ENCODE data around the gene CHEK2. TPM values are rescaled to one million over a fixed set of nuclear protein-coding genes. Genes with fewer than 3 reads are reported as not detected.
"Not testable (repeated sequence)": the region's sequence is repeated elsewhere in the genome, so short reads cannot be mapped to it uniquely, and the experiment has no call there.

Gene CHEK2
- total and polyA plus RNA-seq, 2 experiments from 2014 or later: 86.0 to 121 TPM

DNA sequence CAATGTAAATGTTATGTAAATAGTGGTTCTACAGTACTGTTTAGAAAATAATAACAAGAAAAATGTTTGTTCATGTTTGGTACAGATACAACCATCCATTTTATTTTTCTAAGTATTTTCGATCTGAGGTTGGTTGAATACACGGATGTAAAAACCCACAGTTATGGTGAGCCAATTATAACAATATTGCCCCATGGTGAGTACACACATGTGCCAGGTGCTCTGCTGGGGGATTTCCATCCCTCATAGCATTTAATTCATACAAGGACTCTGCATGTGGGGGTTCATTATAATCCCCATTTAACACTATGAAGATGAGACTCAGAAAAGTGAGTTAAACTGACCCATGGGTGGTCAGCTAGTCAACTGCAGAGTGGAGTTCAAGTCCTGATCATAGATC lies 38.7 kb downstream of the CHEK2 start:
- Histone ChIP-seq H3K9me2 (ENCODE audit: insufficient read depth) (no peaks in the 10 kb centered on the region), H3K27ac (ENCODE audit: low read depth) (no peak overlapping the region), H3K36me3 (ENCODE audit: insufficient read depth) (peaks cover 24% of the 10 kb centered on the region), H3K4me3 (no peak overlapping the region), H3K4me2 (no peak overlapping the region), H3K4me1 (ENCODE audit: insufficient read depth) (no peaks in the 10 kb centered on the region), H3K79me2 (replicated peaks; ENCODE audit: insufficient read depth) (no peaks in the 10 kb centered on the region), H3K27me3 (ENCODE audit: insufficient read depth) (no peaks in the 10 kb centered on the region), H2AFZ (no peak overlapping the region), H3F3A (replicated peaks; ENCODE audit: low read depth) (no peaks in the 10 kb centered on the region), H4K20me1 (replicated peaks; ENCODE audit: insufficient read depth) (no peaks in the 10 kb centered on the region; the same call in 1 of the 2 replicates)
- DNase-seq (ENCODE audit: low spot score): no peak
- peaks cover 39% of the 10 kb centered on the region for H3K36me3 Mint-ChIP-seq (ENCODE audit: low read depth)
- no peak overlapping the region for H3K27ac Mint-ChIP-seq
- no peaks in the 10 kb centered on the region for H3K4me1 Mint-ChIP-seq
- peaks cover 2% of the 10 kb centered on the region for H3K27me3 Mint-ChIP-seq (ENCODE audit: insufficient read depth, low read depth, poor library complexity)
- ATAC-seq: no peak
- H3K4me3 Mint-ChIP-seq: no peak overlapping the region
- TF ChIP-seq, protein P1, sequence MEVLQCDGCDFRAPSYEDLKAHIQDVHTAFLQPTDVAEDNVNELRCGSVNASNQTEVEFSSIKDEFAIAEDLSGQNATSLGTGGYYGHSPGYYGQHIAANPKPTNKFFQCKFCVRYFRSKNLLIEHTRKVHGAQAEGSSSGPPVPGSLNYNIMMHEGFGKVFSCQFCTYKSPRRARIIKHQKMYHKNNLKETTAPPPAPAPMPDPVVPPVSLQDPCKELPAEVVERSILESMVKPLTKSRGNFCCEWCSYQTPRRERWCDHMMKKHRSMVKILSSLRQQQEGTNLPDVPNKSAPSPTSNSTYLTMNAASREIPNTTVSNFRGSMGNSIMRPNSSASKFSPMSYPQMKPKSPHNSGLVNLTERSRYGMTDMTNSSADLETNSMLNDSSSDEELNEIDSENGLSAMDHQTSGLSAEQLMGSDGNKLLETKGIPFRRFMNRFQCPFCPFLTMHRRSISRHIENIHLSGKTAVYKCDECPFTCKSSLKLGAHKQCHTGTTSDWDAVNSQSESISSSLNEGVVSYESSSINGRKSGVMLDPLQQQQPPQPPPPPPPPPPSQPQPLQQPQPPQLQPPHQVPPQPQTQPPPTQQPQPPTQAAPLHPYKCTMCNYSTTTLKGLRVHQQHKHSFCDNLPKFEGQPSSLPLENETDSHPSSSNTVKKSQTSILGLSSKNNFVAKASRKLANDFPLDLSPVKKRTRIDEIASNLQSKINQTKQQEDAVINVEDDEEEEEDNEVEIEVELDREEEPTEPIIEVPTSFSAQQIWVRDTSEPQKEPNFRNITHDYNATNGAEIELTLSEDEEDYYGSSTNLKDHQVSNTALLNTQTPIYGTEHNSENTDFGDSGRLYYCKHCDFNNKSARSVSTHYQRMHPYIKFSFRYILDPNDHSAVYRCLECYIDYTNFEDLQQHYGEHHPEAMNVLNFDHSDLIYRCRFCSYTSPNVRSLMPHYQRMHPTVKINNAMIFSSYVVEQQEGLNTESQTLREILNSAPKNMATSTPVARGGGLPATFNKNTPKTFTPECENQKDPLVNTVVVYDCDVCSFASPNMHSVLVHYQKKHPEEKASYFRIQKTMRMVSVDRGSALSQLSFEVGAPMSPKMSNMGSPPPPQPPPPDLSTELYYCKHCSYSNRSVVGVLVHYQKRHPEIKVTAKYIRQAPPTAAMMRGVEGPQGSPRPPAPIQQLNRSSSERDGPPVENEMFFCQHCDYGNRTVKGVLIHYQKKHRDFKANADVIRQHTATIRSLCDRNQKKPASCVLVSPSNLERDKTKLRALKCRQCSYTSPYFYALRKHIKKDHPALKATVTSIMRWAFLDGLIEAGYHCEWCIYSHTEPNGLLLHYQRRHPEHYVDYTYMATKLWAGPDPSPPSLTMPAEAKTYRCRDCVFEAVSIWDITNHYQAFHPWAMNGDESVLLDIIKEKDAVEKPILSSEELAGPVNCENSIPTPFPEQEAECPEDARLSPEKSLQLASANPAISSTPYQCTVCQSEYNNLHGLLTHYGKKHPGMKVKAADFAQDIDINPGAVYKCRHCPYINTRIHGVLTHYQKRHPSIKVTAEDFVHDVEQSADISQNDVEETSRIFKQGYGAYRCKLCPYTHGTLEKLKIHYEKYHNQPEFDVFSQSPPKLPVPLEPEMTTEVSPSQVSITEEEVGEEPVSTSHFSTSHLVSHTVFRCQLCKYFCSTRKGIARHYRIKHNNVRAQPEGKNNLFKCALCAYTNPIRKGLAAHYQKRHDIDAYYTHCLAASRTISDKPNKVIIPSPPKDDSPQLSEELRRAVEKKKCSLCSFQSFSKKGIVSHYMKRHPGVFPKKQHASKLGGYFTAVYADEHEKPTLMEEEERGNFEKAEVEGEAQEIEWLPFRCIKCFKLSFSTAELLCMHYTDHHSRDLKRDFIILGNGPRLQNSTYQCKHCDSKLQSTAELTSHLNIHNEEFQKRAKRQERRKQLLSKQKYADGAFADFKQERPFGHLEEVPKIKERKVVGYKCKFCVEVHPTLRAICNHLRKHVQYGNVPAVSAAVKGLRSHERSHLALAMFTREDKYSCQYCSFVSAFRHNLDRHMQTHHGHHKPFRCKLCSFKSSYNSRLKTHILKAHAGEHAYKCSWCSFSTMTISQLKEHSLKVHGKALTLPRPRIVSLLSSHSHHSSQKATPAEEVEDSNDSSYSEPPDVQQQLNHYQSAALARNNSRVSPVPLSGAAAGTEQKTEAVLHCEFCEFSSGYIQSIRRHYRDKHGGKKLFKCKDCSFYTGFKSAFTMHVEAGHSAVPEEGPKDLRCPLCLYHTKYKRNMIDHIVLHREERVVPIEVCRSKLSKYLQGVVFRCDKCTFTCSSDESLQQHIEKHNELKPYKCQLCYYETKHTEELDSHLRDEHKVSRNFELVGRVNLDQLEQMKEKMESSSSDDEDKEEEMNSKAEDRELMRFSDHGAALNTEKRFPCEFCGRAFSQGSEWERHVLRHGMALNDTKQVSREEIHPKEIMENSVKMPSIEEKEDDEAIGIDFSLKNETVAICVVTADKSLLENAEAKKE (CRISPR knock-in tag; IDR thresholded peaks at IDR 0.05): no peak
- TF ChIP-seq REST (IDR thresholded peaks at IDR 0.05; ENCODE audit: unreplicated experiment) (no peak), POLR2AphosphoS5 (IDR thresholded peaks at IDR 0.05; ENCODE audit: low read depth) (no peak), ZNF331 (CRISPR knock-in tag; IDR thresholded peaks at IDR 0.05; ENCODE audit: low read depth) (no peak), JUNB (IDR thresholded peaks at IDR 0.05; ENCODE audit: unreplicated experiment) (no peak)
- TF ChIP-seq, protein P2, sequence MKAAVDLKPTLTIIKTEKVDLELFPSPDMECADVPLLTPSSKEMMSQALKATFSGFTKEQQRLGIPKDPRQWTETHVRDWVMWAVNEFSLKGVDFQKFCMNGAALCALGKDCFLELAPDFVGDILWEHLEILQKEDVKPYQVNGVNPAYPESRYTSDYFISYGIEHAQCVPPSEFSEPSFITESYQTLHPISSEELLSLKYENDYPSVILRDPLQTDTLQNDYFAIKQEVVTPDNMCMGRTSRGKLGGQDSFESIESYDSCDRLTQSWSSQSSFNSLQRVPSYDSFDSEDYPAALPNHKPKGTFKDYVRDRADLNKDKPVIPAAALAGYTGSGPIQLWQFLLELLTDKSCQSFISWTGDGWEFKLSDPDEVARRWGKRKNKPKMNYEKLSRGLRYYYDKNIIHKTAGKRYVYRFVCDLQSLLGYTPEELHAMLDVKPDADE (IDR thresholded peaks at IDR 0.05): no peak
- H3K9me3 Mint-ChIP-seq: no peaks in the 10 kb centered on the region; the same call in 2 of the 3 replicates

DNA sequence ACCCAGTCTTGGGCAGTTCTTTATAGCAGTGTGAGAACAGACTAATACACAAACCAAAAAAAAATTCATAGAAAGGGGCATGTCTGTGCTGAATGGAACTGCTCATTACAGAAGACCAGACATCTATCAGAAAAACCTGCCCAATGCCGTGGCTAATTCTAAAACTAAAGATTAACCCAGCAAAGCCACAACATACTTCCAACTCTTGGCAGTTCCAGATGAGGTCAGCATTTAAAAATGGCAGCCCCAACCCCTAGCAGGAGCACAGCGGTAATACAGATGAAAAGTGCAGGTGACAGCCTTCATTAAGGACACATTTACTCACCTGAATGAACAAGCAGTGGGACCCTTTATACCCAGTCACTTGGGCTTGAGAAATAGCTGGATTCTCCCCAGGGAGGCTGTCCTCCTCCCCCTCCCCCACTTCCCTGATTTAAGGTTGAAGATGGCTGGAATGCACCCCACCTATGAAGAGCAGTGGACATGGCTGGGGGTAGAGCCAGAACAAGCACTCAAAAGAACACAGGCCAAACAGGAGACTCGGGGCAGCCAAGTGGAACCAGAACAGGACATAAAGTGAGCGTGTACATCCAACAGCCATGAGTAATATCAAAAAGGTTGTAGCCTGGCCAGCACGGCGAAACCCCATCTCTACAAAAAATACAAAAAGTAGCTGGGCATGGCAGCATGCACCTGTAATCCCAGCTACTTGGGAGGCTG lies 48.4 kb downstream of the CHEK2 start:
- H3K79me2 ChIP-seq (replicated peaks; ENCODE audit: insufficient read depth); H3K4me3 Mint-ChIP-seq; H3F3A ChIP-seq (replicated peaks; ENCODE audit: low read depth); H3K27me3 ChIP-seq (ENCODE audit: insufficient read depth); H3K4me1 Mint-ChIP-seq; H3K4me3 ChIP-seq; H3K9me2 ChIP-seq (ENCODE audit: insufficient read depth); H3K4me2 ChIP-seq; H3K4me1 ChIP-seq (ENCODE audit: insufficient read depth); H3K27me3 Mint-ChIP-seq (ENCODE audit: insufficient read depth, low read depth, poor library complexity); H2AFZ ChIP-seq; H3K9me3 Mint-ChIP-seq; ATAC-seq; H3K27ac Mint-ChIP-seq; H3K27ac ChIP-seq (ENCODE audit: low read depth); H4K20me1 ChIP-seq (replicated peaks; ENCODE audit: insufficient read depth); DNase-seq (ENCODE audit: low spot score): not testable (repeated sequence)
- peaks cover 50% of the 10 kb centered on the region for H3K36me3 Mint-ChIP-seq (ENCODE audit: low read depth)
- peaks cover 20% of the 10 kb centered on the region; the same call in 1 of the 2 replicates for H3K36me3 ChIP-seq (ENCODE audit: insufficient read depth)
